HG03558 (cell line): Measurements from ENCODE around the gene NME5.

Experiments used
- ATAC-seq: cut with Tn5 transposase; IDR thresholded peaks from one replicate; pipeline ENCODE4 v1.9.1; 2021; ENCODE audit warnings: moderate number of reproducible peaks; ENCODE audit not compliant: unreplicated experiment; ENCODE audit errors: extremely low read depth

Gene NME5

DNA sequence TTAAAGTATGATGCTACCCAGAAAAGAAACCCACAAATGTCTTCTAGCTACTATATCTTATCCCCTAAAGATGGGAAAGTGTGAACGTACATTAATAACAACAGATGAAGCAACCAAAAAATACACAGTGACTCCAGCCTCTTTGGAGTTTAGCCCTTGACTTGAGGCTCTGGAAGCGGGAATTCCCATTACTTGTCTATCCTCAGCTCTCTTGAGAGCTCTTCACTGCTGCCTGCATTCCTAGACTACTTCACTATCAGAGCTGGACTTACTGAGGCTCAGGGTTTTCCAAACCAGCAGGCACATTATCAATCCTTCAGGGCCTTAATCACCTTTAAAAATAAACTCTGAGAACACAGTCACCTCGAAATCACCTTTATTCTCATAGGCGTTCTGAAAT is 1.0 kb upstream of the NME5 start:
- ATAC-seq = no peak

GRCh38 chr5:138139781-138140090 is 508 bp upstream of the NME5 start:
- ATAC-seq = no peak

- no peak for ATAC-seq
Observed at GRCh38 chr5:138132543-138132942, 6.7 kb downstream of the NME5 start.

DNA sequence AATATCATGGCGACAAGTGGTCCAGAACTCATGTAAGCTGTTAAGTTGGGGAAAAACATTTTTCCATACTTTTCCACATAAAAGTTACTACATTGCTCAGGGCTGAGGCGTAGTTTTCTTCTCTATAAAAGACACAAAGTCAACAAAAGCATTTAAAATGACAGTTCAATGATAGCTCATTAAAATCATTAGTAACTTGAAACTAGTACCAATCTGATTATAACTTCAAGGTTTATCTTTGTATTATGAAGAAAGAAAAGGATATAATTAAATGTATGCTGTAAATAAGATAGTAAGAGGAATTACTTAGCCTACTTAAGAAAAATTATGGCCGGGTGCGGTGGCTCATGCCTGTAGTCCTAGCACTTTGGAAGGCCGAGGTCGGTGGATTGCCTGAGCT is 9.9 kb downstream of the NME5 start:
- no peak for ATAC-seq

- ATAC-seq = no peak
Observed at GRCh38 chr5:138128334-138128733, 10.9 kb downstream of the NME5 start.

GRCh38 chr5:138115254-138115653 is 24.0 kb downstream of the NME5 start:
- ATAC-seq = no peak

DNA sequence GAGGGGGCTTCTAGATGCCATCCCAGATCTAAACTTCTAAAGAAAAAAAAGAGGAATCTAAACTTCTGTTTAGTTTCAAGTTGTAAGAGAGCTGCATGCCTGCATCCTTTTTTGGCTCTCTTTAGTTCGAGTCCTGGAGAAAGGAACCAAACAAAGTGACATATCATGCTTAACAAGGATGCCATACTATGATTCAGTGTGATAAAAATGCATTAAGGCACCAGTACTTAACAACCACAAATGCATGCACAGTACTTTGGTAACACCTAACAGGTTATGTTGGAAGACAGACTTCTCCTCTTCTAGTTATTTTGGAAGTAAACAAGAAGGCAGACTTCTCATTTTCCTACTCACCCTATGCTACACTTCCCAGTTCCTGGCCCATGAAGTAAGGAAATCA is 27.3 kb downstream of the NME5 start:
- ATAC-seq = no peak

GRCh38 chr5:138111181-138111580 is 28.0 kb downstream of the NME5 start:
- no peak for ATAC-seq

GRCh38 chr5:138110266-138110963 is 28.8 kb downstream of the NME5 start:
- ATAC-seq = no peak

DNA sequence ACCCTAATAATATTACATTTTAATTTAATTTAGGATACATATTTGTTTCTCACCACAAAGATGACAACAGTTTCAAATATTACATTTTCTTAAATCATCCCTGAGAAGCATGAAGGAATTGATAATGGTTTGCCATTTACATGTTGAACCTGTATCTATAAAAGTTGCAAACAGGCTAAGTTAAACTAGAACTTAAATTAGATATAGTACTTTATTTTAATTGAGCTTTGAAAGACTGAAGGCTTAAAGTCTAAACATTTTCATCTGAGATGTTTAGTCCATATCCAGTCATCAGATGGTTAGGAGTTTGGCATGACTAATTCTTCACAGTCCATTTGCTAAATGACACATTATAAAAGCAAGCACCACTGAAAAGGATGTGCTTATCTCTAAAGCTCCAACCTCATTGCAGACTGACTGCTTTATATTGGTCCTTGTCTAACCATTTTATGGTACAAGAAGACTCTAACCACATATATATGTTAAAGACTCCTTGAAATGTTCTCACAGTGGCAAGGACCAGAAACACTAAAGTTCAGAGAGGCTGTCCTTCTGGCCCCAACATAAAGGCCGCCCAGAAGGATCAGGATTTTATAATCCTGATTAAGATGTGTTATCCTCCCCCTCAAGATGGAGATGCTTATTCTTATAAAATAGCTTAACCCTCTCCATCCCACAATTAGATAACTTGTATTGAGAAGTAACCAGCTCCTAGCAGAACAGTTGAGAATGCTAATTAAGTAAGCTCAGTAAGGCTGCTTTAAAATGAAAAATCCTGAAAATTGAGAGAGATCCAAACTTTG is 29.6 kb downstream of the NME5 start:
- no peak for ATAC-seq

- no peak for ATAC-seq
Observed at GRCh38 chr5:138107213-138107612, 32.0 kb downstream of the NME5 start.

- no peak for ATAC-seq
Observed at GRCh38 chr5:138105709-138106108, 33.5 kb downstream of the NME5 start.

DNA sequence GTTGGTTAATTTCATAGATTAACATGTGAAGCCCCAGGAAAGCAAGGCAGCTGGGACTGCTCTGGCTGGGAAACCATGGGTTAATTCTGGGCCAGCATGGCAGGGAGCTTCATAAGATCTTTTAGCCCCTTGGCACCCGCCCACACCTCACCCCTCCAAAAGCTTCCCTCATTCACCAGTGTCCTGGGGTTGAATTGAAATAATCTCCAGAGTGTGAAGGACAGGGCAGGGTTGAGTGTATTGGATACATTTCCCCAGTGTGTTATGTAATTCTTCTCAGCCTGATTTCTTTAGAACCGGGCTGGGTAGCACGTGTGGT is 36.0 kb downstream of the NME5 start:
- no peak for ATAC-seq

DNA sequence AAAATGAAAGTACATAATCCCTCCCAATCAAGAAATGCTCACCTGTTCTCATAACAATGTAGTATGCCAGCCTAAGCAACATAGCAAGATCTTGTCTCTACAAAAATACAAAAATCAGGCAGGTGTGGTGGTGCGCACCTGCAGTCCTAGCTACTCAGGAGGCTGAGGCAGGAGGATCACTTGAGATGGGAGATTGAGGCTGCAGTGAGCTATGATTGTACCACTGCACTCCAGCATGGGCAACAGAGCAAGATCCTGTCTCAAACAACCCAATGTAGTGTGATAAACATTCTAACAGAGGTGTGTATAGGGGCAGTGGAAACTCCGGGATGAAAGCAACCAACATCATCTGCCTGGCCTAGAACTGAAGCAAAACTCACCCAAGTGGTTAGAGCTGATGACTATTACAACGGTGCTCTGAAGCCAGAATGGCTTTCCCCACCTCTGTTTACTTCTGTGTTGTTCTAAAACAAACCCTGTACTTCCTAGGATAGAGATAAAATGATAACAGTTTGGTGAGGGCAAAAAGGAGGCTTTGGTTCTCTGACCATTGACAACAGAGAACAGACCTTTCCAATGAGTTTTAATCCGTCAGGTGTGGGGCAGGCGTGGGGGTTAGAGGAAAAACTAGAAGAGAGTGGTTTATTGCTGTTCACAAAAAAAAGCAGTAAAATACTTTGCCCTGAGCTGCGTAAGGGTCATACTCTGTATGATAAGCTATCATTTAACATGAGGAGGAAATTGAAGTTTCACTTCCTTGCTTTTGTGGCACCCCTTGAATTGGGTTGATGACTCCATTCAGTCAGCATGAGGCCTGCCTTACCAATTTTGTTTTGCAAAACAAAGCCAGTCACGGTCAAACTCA is 36.5 kb downstream of the NME5 start:
- no peak for ATAC-seq

- no peak for ATAC-seq
Observed at GRCh38 chr5:138096997-138097828, 42.0 kb downstream of the NME5 start.

DNA sequence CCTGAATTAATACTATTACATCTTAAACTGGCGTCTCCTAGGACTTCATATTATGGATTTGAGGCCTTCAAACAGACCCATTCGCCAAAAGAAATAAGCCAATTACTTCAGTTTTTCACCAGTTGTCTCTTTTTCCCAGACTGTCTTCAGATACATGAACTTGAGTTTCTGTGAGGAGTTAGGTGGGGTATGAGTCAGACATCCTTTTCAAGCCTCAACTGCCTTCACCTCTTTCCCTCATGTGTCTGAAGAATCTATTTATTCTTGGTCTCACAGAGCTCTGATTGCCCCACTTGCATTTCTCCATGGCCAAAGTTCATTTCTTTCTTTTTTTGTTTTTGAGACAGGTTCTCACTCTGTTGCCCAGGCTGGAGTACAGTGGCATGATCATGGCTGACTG is 42.9 kb downstream of the NME5 start:
- no peak for ATAC-seq

DNA sequence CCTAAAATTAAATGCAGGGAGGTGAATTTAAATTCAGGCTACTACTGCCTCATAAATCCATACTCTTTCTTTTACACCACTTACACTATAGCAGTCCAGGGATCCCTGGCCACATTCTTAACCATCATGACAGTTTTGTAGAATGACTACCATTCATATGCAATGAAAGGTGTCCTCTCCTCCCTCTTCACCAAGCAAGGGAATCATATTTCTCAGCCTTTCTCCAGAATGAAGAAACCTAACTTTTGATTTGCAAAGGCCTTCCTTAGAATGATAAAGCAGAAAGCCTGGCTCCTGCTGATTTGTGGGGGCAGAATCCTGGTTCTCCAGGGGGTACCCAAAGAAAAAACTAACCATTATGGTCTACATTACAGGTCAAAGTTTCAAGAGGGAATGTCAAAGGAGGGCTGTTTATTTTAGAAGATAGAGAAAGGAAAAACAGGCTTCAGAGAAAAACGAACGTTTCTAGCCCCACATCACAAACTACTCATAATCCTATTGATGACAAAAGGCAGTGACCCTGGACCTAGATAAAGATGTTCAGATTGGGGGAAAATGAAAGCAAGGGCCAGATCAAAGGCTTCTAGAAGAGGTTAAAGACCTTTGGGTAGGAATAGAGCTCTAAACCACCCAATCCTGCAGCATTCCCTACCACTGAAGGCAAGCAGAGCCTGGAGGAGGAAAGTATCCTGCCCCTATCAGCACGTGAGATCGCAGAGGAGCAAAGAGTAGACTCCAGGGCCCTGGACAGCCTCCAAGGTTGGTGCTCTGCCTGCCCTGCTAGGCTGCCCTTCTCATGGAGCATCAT is 43.9 kb downstream of the NME5 start:
- ATAC-seq = no peak

- ATAC-seq = no peak
Observed at GRCh38 chr5:138093036-138093435, 46.2 kb downstream of the NME5 start.

DNA sequence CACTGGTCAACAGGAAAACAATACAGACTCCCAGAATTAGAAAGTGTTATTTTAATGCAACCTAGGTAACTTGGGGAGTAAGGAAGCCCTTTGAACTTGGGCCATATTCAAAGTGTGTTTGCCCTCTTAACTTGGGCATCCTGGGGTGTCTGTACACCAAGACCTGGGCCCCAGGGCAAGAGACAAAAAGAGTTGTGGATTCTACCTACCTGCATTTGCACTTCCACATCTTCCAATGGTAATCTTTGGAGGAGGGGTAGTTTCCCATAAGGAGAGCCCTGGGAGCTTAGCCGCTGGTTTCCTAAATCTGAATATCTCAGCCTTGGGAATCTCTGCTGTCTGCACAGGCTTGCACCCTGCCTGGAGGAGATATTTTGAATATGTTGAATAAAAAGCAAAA is 46.9 kb downstream of the NME5 start:
- no peak for ATAC-seq

- ATAC-seq = no peak
Observed at GRCh38 chr5:138091685-138092084, 47.5 kb downstream of the NME5 start.
